Adipocyte (in vitro differentiated cells): ENCODE measurements around the gene TNFRSF1A.

Experiments
- DNase-seq: peaks from one replicate; pipeline ENCODE4 v3.0.0-alpha.2; 2015; ENCODE audit warnings: low read depth
- H3K27me3 ChIP-seq: replicated peaks from 2 replicates; pipeline ENCODE4 v1.7.0; 2013; ENCODE audit warnings: mild to moderate bottlenecking, low read length, moderate library complexity; ENCODE audit not compliant: control insufficient read depth, insufficient read depth
- H3K36me3 ChIP-seq: 2 replicates; pipeline ENCODE4 v1.7.0; 2013; ENCODE audit warnings: low read length, mild to moderate bottlenecking, moderate library complexity; ENCODE audit not compliant: control insufficient read depth, insufficient read depth, severe bottlenecking
- H3K4me1 ChIP-seq: 2 replicates; pipeline ENCODE4 v1.7.0; 2013; ENCODE audit warnings: mild to moderate bottlenecking, low read length, moderate library complexity; ENCODE audit not compliant: control insufficient read depth, insufficient read depth
- H3K4me3 ChIP-seq: 2 replicates; pipeline ENCODE4 v1.7.0; 2013; ENCODE audit warnings: mild to moderate bottlenecking, low read length, moderate library complexity
- H3K9ac ChIP-seq: 2 replicates; pipeline ENCODE4 v1.7.0; 2013; ENCODE audit warnings: mild to moderate bottlenecking, low read length, moderate library complexity
- H3K9me3 ChIP-seq: 2 replicates; pipeline ENCODE4 v1.7.0; 2013; ENCODE audit warnings: mild to moderate bottlenecking, low read length, moderate library complexity; ENCODE audit not compliant: control insufficient read depth

TNFRSF1A gene

GRCh38 chr12:6341417-6342139 is at the start of gene TNFRSF1A:
TNFRSF1A (minus strand) TSS chr12:6342076; CDS start chr12:6341814, 262 bp downstream.
- Histone ChIP-seq H3K9me3 (no peaks in the 10 kb centered on the region), H3K27me3 (no peaks in the 10 kb centered on the region), H3K4me1 (peaks cover 60% of the 10 kb centered on the region), H3K36me3 (peaks cover 9% of the 10 kb centered on the region), H3K4me3 (peak within 1 kb of the TSS; percentile 96), H3K9ac (peak within 1 kb of the TSS; percentile 100)
- peak; percentile 92 for DNase-seq

GRCh38 chr12:6391013-6391412 is 49.1 kb upstream of the TNFRSF1A start:
- H3K27me3 ChIP-seq: no peaks in the 10 kb centered on the region
- H3K4me3 ChIP-seq: no peak overlapping the region
- peaks cover 33% of the 10 kb centered on the region for H3K4me1 ChIP-seq
- peaks cover 65% of the 10 kb centered on the region for H3K36me3 ChIP-seq
- H3K9ac ChIP-seq: no peak overlapping the region
- no peak for DNase-seq
- no peaks in the 10 kb centered on the region for H3K9me3 ChIP-seq

GRCh38 chr12:6390084-6390799 is 48.4 kb upstream of the TNFRSF1A start:
- H3K36me3 ChIP-seq: peaks cover 67% of the 10 kb centered on the region
- no peak overlapping the region for H3K4me3 ChIP-seq
- H3K9ac ChIP-seq: no peak overlapping the region
- peaks cover 33% of the 10 kb centered on the region for H3K4me1 ChIP-seq
- no peak for DNase-seq
- no peaks in the 10 kb centered on the region for H3K27me3 ChIP-seq
- no peaks in the 10 kb centered on the region for H3K9me3 ChIP-seq

GRCh38 chr12:6387541-6387940 is 45.7 kb upstream of the TNFRSF1A start:
- Histone ChIP-seq H3K4me3 (peak overlapping the region; percentile 21), H3K9ac (peak overlapping the region; percentile 56), H3K36me3 (peaks cover 55% of the 10 kb centered on the region), H3K9me3 (no peaks in the 10 kb centered on the region), H3K27me3 (no peaks in the 10 kb centered on the region), H3K4me1 (peaks cover 45% of the 10 kb centered on the region)
- DNase-seq: no peak

GRCh38 chr12:6386491-6386890 is 44.6 kb upstream of the TNFRSF1A start:
- Histone ChIP-seq H3K9ac (peak overlapping the region; percentile 56), H3K9me3 (no peaks in the 10 kb centered on the region), H3K36me3 (peaks cover 48% of the 10 kb centered on the region), H3K27me3 (no peaks in the 10 kb centered on the region), H3K4me3 (peak overlapping the region; percentile 40), H3K4me1 (peaks cover 45% of the 10 kb centered on the region)
- DNase-seq: no peak

GRCh38 chr12:6386038-6386437 is 44.2 kb upstream of the TNFRSF1A start:
- Histone ChIP-seq H3K27me3 (no peaks in the 10 kb centered on the region), H3K4me1 (peaks cover 45% of the 10 kb centered on the region), H3K4me3 (peak overlapping the region; percentile 41), H3K36me3 (peaks cover 44% of the 10 kb centered on the region), H3K9ac (peak overlapping the region; percentile 56), H3K9me3 (no peaks in the 10 kb centered on the region)
- DNase-seq: no peak

GRCh38 chr12:6384499-6385436 is 42.9 kb upstream of the TNFRSF1A start:
- H3K4me3 ChIP-seq: peak overlapping the region; percentile 96

GRCh38 chr12:6383572-6384498 is 42.0 kb upstream of the TNFRSF1A start, which contains the start of gene LTBR:
LTBR (plus strand) TSS chr12:6384162; CDS start chr12:6384359, 197 bp downstream.
- H3K36me3 ChIP-seq: peaks cover 31% of the 10 kb centered on the region
- peak within 1 kb of the TSS; percentile 96 for H3K4me3 ChIP-seq
- peak within 1 kb of the TSS; percentile 96 for H3K9ac ChIP-seq
- no peaks in the 10 kb centered on the region for H3K9me3 ChIP-seq
- DNase-seq: peak; percentile 99
- H3K27me3 ChIP-seq: no peaks in the 10 kb centered on the region
- H3K4me1 ChIP-seq: peaks cover 47% of the 10 kb centered on the region

More at GRCh38 chr12:6384499-6385436, 42.9 kb upstream of the TNFRSF1A start:
- H3K9me3 ChIP-seq: no peaks in the 10 kb centered on the region
- H3K27me3 ChIP-seq: no peaks in the 10 kb centered on the region
- peak overlapping the region; percentile 96 for H3K9ac ChIP-seq
- peaks cover 48% of the 10 kb centered on the region for H3K4me1 ChIP-seq
- no peak for DNase-seq
- H3K36me3 ChIP-seq: peaks cover 36% of the 10 kb centered on the region

GRCh38 chr12:6382982-6383381 is 41.1 kb upstream of the TNFRSF1A start:
- Histone ChIP-seq H3K4me3 (peak overlapping the region; percentile 96), H3K9me3 (no peaks in the 10 kb centered on the region), H3K9ac (peak overlapping the region; percentile 96), H3K4me1 (peaks cover 39% of the 10 kb centered on the region), H3K27me3 (no peaks in the 10 kb centered on the region), H3K36me3 (peaks cover 22% of the 10 kb centered on the region)
- no peak for DNase-seq

- no peak overlapping the region for H3K4me3 ChIP-seq
- H3K36me3 ChIP-seq: peaks cover 16% of the 10 kb centered on the region
- H3K9me3 ChIP-seq: no peaks in the 10 kb centered on the region
- H3K4me1 ChIP-seq: peaks cover 38% of the 10 kb centered on the region
- H3K9ac ChIP-seq: no peak overlapping the region
- no peak for DNase-seq
- no peaks in the 10 kb centered on the region for H3K27me3 ChIP-seq
Measured at GRCh38 chr12:6382371-6382770, 40.5 kb upstream of the TNFRSF1A start.
